Measurements from ENCODE around the gene RETREG2.
A peak's percentile ranks its signal among the peaks of the same experiment; 100 is the strongest.

The RETREG2 gene

DNA sequence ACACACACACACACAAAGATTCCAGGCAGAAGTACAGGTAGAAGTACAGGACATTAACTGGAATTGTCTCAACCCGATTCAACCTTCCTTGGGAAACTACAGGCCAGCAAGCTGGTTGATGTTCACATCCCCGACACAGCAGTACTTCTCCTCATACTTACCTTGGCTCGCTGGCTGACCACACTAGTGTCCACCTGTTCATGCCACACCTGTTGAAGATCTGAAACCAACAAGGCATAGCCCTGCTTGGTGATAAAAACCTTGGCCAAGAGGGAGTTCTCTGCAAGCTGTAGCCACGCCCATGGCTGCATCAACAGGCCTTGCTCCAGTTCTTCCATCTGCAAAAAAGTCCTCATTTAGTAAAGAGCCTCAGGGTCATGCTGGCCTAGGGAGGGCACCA lies 20.1 kb upstream of the RETREG2 start:
- H3K9me3 ChIP-seq (ENCODE audit: control insufficient read depth in 1 of 2, low read length in 2 of 2) = no peaks in the 10 kb centered on the region
- H3K27me3 ChIP-seq (ENCODE audit: low read depth, low read length) = no peaks in the 10 kb centered on the region
- no peak overlapping the region for H3K27ac ChIP-seq (ENCODE audit: low read length)
- H3K4me3 ChIP-seq (ENCODE audit: low read depth in 1 of 2, low read length in 2 of 2) = no peak overlapping the region
- H3K4me1 ChIP-seq (ENCODE audit: control insufficient read depth in 1 of 2, insufficient read depth in 2 of 2, low read length in 2 of 2) = peaks cover 8 to 9% of the 10 kb centered on the region in 2 donors
- H3K36me3 ChIP-seq (ENCODE audit: control insufficient read depth in 1 of 2, insufficient read depth in 2 of 2, low read length in 2 of 2) = peaks cover 15 to 19% of the 10 kb centered on the region in 2 donors

- H3K9me3 ChIP-seq (ENCODE audit: control insufficient read depth in 1 of 2, low read length in 2 of 2) = no peaks in the 10 kb centered on the region
- no peak overlapping the region for H3K27ac ChIP-seq (ENCODE audit: low read length)
- no peaks in the 10 kb centered on the region for H3K27me3 ChIP-seq (ENCODE audit: low read depth, low read length)
- H3K4me1 ChIP-seq (ENCODE audit: control insufficient read depth in 1 of 2, insufficient read depth in 2 of 2, low read length in 2 of 2) = peaks cover 8 to 9% of the 10 kb centered on the region in 2 donors
- H3K4me3 ChIP-seq (ENCODE audit: low read depth in 1 of 2, low read length in 2 of 2) = no peak overlapping the region
- peaks cover 15 to 19% of the 10 kb centered on the region in 2 donors for H3K36me3 ChIP-seq (ENCODE audit: control insufficient read depth in 1 of 2, insufficient read depth in 2 of 2, low read length in 2 of 2)
These were observed 19.5 kb upstream of the RETREG2 start for GRCh38 chr2:219158586-219158985.

DNA sequence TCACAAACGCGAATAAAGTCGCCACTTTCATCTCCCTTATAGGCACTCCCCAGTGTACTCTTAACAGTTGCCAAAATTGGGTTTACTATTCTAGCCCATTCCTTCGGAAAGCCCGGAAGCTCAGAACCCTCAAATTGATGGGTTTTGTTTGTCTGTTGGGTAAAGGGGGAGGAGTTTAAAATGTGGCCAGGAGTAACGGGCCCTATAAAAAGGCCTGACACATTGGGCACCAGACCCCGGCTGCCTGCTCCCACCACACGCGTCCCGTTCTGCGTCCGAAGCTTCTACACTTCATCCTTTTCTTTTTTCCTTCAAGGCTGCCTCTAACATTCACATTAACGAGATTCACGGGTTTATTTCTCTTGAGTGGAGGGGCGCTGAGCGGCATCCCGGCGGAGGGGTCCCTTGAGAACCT lies 18.3 kb upstream of the RETREG2 start:
- Histone ChIP-seq H3K27ac (ENCODE audit: low read length) (peak overlapping the region; percentile 54), H3K27me3 (ENCODE audit: low read depth, low read length) (no peaks in the 10 kb centered on the region), H3K9me3 (ENCODE audit: control insufficient read depth in 1 of 2, low read length in 2 of 2) (no peaks in the 10 kb centered on the region), H3K36me3 (ENCODE audit: control insufficient read depth in 1 of 2, insufficient read depth in 2 of 2, low read length in 2 of 2) (peaks cover 15 to 19% of the 10 kb centered on the region in 2 donors), H3K4me3 (ENCODE audit: low read depth in 1 of 2, low read length in 2 of 2) (peak overlapping the region; percentile 66 to 68), H3K4me1 (ENCODE audit: control insufficient read depth in 1 of 2, insufficient read depth in 2 of 2, low read length in 2 of 2) (peaks cover 8 to 9% of the 10 kb centered on the region in 2 donors)

- H3K9me3 ChIP-seq (ENCODE audit: control insufficient read depth in 1 of 2, low read length in 2 of 2) = no peaks in the 10 kb centered on the region
- H3K4me3 ChIP-seq (ENCODE audit: low read depth in 1 of 2, low read length in 2 of 2) = peak within 1 kb of the TSS; percentile 66 to 68
- no peaks in the 10 kb centered on the region for H3K27me3 ChIP-seq (ENCODE audit: low read depth, low read length)
- peak within 1 kb of the TSS; percentile 61 for H3K27ac ChIP-seq (ENCODE audit: low read length)
- H3K36me3 ChIP-seq (ENCODE audit: control insufficient read depth in 1 of 2, insufficient read depth in 2 of 2, low read length in 2 of 2) = peaks cover 15 to 19% of the 10 kb centered on the region in 2 donors
- H3K4me1 ChIP-seq (ENCODE audit: control insufficient read depth in 1 of 2, insufficient read depth in 2 of 2, low read length in 2 of 2) = peaks cover 8 to 9% of the 10 kb centered on the region in 2 donors
These were observed 17.7 kb upstream of the RETREG2 start, which contains the start of gene NHEJ1 for GRCh38 chr2:219160186-219161017. TSS of gene NHEJ1 (minus strand) at chr2:219160815. CDS start at chr2:219158362, 2,453 bp downstream.

- Histone ChIP-seq H3K4me3 (ENCODE audit: low read depth in 1 of 2, low read length in 2 of 2) (peak overlapping the region; percentile 66 to 68), H3K27me3 (ENCODE audit: low read depth, low read length) (no peaks in the 10 kb centered on the region), H3K27ac (ENCODE audit: low read length) (peak overlapping the region; percentile 61), H3K9me3 (ENCODE audit: control insufficient read depth in 1 of 2, low read length in 2 of 2) (no peaks in the 10 kb centered on the region), H3K4me1 (ENCODE audit: control insufficient read depth in 1 of 2, insufficient read depth in 2 of 2, low read length in 2 of 2) (peaks cover 8 to 9% of the 10 kb centered on the region in 2 donors), H3K36me3 (ENCODE audit: control insufficient read depth in 1 of 2, insufficient read depth in 2 of 2, low read length in 2 of 2) (peaks cover 15 to 19% of the 10 kb centered on the region in 2 donors)
These were observed 17.0 kb upstream of the RETREG2 start for GRCh38 chr2:219161097-219161496.

DNA sequence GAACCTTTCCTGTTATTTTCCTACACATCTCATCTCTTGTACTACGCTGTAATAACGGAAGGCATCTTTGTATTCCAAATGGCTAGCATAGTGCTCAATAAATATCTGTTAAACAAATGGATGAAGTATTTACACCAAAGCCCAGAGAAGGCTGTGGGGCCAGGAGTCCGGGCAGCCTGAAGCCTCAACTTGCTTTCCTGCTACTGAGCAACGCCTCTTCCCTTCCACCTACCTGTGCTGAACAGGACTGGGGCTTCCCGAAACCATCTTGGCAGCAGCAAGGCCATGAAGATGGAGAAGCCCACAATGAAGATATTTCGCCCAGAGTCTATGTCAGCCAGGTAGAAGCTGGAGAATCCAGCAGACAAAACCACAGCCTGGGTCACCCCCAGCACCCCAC lies 14.9 kb upstream of the RETREG2 start:
- Histone ChIP-seq H3K9me3 (ENCODE audit: control insufficient read depth in 1 of 2, low read length in 2 of 2) (no peaks in the 10 kb centered on the region), H3K36me3 (ENCODE audit: control insufficient read depth in 1 of 2, insufficient read depth in 2 of 2, low read length in 2 of 2) (peaks cover 0 to under 1% of the 10 kb centered on the region in 2 donors), H3K27ac (ENCODE audit: low read length) (no peak overlapping the region), H3K4me1 (ENCODE audit: control insufficient read depth in 1 of 2, insufficient read depth in 2 of 2, low read length in 2 of 2) (peaks cover 8 to 9% of the 10 kb centered on the region in 2 donors), H3K27me3 (ENCODE audit: low read depth, low read length) (no peaks in the 10 kb centered on the region), H3K4me3 (ENCODE audit: low read depth in 1 of 2, low read length in 2 of 2) (no peak overlapping the region)

DNA sequence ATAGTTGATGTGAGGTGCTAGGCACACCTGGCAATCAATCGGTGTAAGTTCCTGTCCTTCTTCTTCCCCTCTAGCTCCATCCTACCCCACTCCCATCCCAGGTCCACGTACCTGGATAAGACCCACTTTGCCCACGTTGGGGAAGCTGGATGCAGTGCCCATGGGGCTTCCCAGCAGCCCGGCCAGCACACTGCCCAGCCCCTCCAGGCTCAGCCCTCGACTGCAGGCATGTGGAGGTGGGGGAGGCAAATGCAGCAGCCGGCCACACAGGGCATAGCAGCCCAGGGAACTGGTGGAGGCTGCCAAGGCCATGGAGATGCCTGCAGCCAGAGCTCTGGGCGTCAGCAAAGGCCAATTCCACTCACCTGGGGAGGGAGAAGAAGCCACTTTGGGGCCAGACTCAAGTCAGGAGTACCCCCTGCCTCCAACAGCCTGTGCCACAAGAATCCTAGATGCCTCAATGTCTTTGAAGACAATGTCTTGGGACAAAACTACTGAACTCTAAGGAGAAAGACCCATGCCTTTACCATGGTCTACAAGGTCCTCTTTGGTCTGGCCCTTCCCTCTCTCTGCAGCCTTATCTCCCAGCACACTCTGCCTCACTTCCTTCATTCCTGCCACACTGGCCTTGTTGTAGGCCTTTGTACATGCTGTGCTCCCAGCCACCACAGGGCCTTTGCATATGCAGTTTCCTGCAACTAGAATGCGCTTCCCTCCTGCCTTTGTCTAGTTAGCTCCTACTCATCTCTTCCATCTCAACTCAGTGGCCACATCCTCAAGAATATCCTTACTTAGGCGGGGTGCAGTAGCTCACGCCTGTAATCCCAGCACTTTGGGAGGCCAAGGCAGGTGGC lies 12.8 kb upstream of the RETREG2 start:
- Histone ChIP-seq H3K4me3 (ENCODE audit: low read depth in 1 of 2, low read length in 2 of 2) (no peak overlapping the region), H3K27me3 (ENCODE audit: low read depth, low read length) (no peaks in the 10 kb centered on the region), H3K27ac (ENCODE audit: low read length) (no peak overlapping the region), H3K9me3 (ENCODE audit: control insufficient read depth in 1 of 2, low read length in 2 of 2) (no peaks in the 10 kb centered on the region), H3K36me3 (ENCODE audit: control insufficient read depth in 1 of 2, insufficient read depth in 2 of 2, low read length in 2 of 2) (no peaks in the 10 kb centered on the region), H3K4me1 (ENCODE audit: control insufficient read depth in 1 of 2, insufficient read depth in 2 of 2, low read length in 2 of 2) (peaks cover 3 to 4% of the 10 kb centered on the region in 2 donors)

- peaks cover 0 to 8% of the 10 kb centered on the region in 2 donors for H3K4me1 ChIP-seq (ENCODE audit: control insufficient read depth in 1 of 2, insufficient read depth in 2 of 2, low read length in 2 of 2)
- H3K9me3 ChIP-seq (ENCODE audit: control insufficient read depth in 1 of 2, low read length in 2 of 2) = no peaks in the 10 kb centered on the region
These were observed 10.1 kb upstream of the RETREG2 start for GRCh38 chr2:219167997-219168396.

DNA sequence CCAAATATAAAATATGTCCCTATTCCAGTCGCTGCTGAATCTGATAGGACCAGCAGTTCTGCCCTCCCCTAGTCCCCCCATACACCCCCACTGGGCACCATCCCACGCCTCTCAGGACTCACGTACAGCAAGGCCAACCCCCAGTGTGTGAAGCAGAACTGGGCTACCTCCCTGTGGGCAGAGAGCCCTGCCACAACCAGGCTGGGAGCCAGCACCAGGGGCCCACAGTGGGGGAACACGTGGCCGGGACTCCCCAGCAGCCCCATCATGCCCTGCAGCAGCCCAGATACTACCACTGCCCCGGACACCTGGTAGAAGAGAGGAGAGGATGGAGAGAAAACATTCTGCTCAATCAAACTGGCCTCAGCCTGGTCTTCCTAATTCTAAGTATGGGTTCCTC lies 9.5 kb upstream of the RETREG2 start:
- Histone ChIP-seq H3K9me3 (ENCODE audit: control insufficient read depth in 1 of 2, low read length in 2 of 2) (no peaks in the 10 kb centered on the region), H3K36me3 (ENCODE audit: control insufficient read depth in 1 of 2, insufficient read depth in 2 of 2, low read length in 2 of 2) (peaks cover 12 to 18% of the 10 kb centered on the region in 2 donors), H3K27ac (ENCODE audit: low read length) (no peak overlapping the region), H3K4me1 (ENCODE audit: control insufficient read depth in 1 of 2, insufficient read depth in 2 of 2, low read length in 2 of 2) (peaks cover 0 to 8% of the 10 kb centered on the region in 2 donors), H3K27me3 (ENCODE audit: low read depth, low read length) (no peaks in the 10 kb centered on the region), H3K4me3 (ENCODE audit: low read depth in 1 of 2, low read length in 2 of 2) (no peak overlapping the region)

More at GRCh38 chr2:219167997-219168396, 10.1 kb upstream of the RETREG2 start:
- Histone ChIP-seq H3K27me3 (ENCODE audit: low read depth, low read length) (no peaks in the 10 kb centered on the region), H3K36me3 (ENCODE audit: control insufficient read depth in 1 of 2, insufficient read depth in 2 of 2, low read length in 2 of 2) (peaks cover 8 to 14% of the 10 kb centered on the region in 2 donors), H3K27ac (ENCODE audit: low read length) (no peak overlapping the region), H3K4me3 (ENCODE audit: low read depth in 1 of 2, low read length in 2 of 2) (no peak overlapping the region)

DNA sequence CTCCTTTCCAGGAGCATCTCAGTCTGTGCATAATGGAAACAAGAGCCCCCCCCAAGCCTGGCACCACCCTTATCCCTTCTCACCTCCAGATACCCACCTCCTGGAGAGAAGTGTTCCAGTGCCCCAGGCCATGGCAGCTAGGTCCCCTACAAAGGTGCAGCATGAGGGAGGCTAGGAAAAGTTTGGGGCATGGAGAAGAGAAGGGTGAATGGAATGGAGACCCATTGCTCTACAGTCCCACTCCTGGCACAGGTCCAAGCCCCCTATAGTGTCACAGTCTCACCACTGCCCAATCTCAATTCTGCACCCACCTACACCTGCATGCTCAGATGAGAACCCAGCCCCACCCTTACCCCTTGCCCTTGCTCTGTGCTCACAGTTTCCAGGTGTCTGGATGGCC lies 9.1 kb upstream of the RETREG2 start:
- Histone ChIP-seq H3K9me3 (ENCODE audit: control insufficient read depth in 1 of 2, low read length in 2 of 2) (no peaks in the 10 kb centered on the region), H3K4me3 (ENCODE audit: low read depth in 1 of 2, low read length in 2 of 2) (no peak overlapping the region), H3K27me3 (ENCODE audit: low read depth, low read length) (no peaks in the 10 kb centered on the region), H3K4me1 (ENCODE audit: control insufficient read depth in 1 of 2, insufficient read depth in 2 of 2, low read length in 2 of 2) (peaks cover 0 to 8% of the 10 kb centered on the region in 2 donors), H3K27ac (ENCODE audit: low read length) (no peak overlapping the region), H3K36me3 (ENCODE audit: control insufficient read depth in 1 of 2, insufficient read depth in 2 of 2, low read length in 2 of 2) (peaks cover 15 to 21% of the 10 kb centered on the region in 2 donors)
